ENCODE data around the gene EIF5B. TPM values are rescaled to one million over a fixed set of nuclear protein-coding genes. Genes with fewer than 3 reads are reported as not detected.

EIF5B gene
- total RNA-seq, 1 donor from 2014 or later: 50.5 TPM

DNA sequence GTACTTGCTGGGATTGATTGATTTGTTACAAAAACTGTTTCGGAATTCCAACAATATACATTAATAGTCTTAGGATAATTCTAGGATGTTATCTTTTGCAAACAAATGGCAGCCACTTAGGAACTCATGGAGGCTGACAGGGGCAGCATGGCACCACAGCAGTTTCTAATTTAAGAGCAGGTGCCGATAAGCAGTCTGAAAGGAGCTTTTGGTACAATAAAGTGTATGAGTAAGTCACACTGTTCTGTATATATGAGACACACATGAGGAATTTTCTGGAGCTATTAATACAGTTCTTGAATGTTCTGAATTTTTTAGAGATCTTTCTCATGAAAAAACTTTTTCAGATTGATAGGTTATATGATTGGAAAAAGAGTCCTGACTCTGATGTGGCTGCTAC lies 52.2 kb downstream of the EIF5B start:
- H3K27me3 Mint-ChIP-seq (ENCODE audit: low read depth): no peaks in the 10 kb centered on the region
- no peaks in the 10 kb centered on the region for H3K9me3 Mint-ChIP-seq
- H3K4me3 Mint-ChIP-seq: no peak overlapping the region
- H3K36me3 Mint-ChIP-seq (ENCODE audit: low read depth): peaks cover 16% of the 10 kb centered on the region
- no peaks in the 10 kb centered on the region for H3K4me1 Mint-ChIP-seq
- H3K27ac Mint-ChIP-seq (ENCODE audit: unreplicated experiment): no peak overlapping the region
- no peak for DNase-seq (ENCODE audit: low read depth, low spot score)
- no peak for TF ChIP-seq CTCF (conservative IDR thresholded peaks at IDR 0.05)

GRCh38 chr2:99389946-99390345 lies 52.8 kb downstream of the EIF5B start:
- no peak overlapping the region for H3K4me3 Mint-ChIP-seq
- H3K4me1 Mint-ChIP-seq: no peaks in the 10 kb centered on the region
- DNase-seq (ENCODE audit: low read depth, low spot score): no peak
- no peak for TF ChIP-seq CTCF (conservative IDR thresholded peaks at IDR 0.05)
- H3K27ac Mint-ChIP-seq (ENCODE audit: unreplicated experiment): no peak overlapping the region
- H3K27me3 Mint-ChIP-seq (ENCODE audit: low read depth): no peaks in the 10 kb centered on the region
- peaks cover 16% of the 10 kb centered on the region for H3K36me3 Mint-ChIP-seq (ENCODE audit: low read depth)
- no peaks in the 10 kb centered on the region for H3K9me3 Mint-ChIP-seq

- TF ChIP-seq CTCF (conservative IDR thresholded peaks at IDR 0.05): no peak
- no peak overlapping the region for H3K27ac Mint-ChIP-seq (ENCODE audit: unreplicated experiment)
- H3K4me1 Mint-ChIP-seq: no peaks in the 10 kb centered on the region
- no peaks in the 10 kb centered on the region for H3K27me3 Mint-ChIP-seq (ENCODE audit: low read depth)
- H3K36me3 Mint-ChIP-seq (ENCODE audit: low read depth): peaks cover 30% of the 10 kb centered on the region
- no peak for DNase-seq (ENCODE audit: low read depth, low spot score)
- H3K4me3 Mint-ChIP-seq: no peak overlapping the region
- H3K9me3 Mint-ChIP-seq: no peaks in the 10 kb centered on the region
These were observed 58.5 kb downstream of the EIF5B start for GRCh38 chr2:99395589-99396130.

GRCh38 chr2:99397266-99397920 lies 60.2 kb downstream of the EIF5B start:
- no peak for DNase-seq (ENCODE audit: low read depth, low spot score)
- no peak for TF ChIP-seq CTCF (conservative IDR thresholded peaks at IDR 0.05)
- H3K36me3 Mint-ChIP-seq (ENCODE audit: low read depth): peaks cover 28% of the 10 kb centered on the region
- H3K4me1 Mint-ChIP-seq: no peaks in the 10 kb centered on the region
- H3K27ac Mint-ChIP-seq (ENCODE audit: unreplicated experiment): peak overlapping the region; percentile 61
- H3K27me3 Mint-ChIP-seq (ENCODE audit: low read depth): no peaks in the 10 kb centered on the region
- no peaks in the 10 kb centered on the region for H3K9me3 Mint-ChIP-seq
- no peak overlapping the region for H3K4me3 Mint-ChIP-seq

- no peaks in the 10 kb centered on the region for H3K9me3 Mint-ChIP-seq
- H3K4me1 Mint-ChIP-seq: peaks cover 2% of the 10 kb centered on the region
- no peak for TF ChIP-seq CTCF (conservative IDR thresholded peaks at IDR 0.05)
- H3K36me3 Mint-ChIP-seq (ENCODE audit: low read depth): peaks cover 33% of the 10 kb centered on the region
- no peak overlapping the region for H3K4me3 Mint-ChIP-seq
- H3K27me3 Mint-ChIP-seq (ENCODE audit: low read depth): no peaks in the 10 kb centered on the region
- no peak for DNase-seq (ENCODE audit: low read depth, low spot score)
- H3K27ac Mint-ChIP-seq (ENCODE audit: unreplicated experiment): no peak overlapping the region
These were observed 61.1 kb downstream of the EIF5B start for GRCh38 chr2:99398303-99398702.
